A549 treated with Mapracorat at 1 μM for 4 hours (cell line): ENCODE measurements around the gene SLC2A9. TPM values are rescaled to one million over a fixed set of nuclear protein-coding genes. Genes with fewer than 3 reads are reported as not detected.

Source experiments
- total RNA-seq: library from RNA; stranded (reverse); fragments of 200-300 nt; extraction: Qiagen RNA extraction; gene quantifications from 5 replicates; pipeline ENCODE4 v1.2.3, GENCODE V29; 2022

The SLC2A9 gene
- total RNA-seq = 0.61 to 0.86 TPM (median 0.62 TPM) in 5 replicates

GRCh38 chr4:10020871-10021652, at the start of gene SLC2A9:
SLC2A9 (minus strand) TSS chr4:10021497; CDS start chr4:10021429, 68 bp downstream.

DNA sequence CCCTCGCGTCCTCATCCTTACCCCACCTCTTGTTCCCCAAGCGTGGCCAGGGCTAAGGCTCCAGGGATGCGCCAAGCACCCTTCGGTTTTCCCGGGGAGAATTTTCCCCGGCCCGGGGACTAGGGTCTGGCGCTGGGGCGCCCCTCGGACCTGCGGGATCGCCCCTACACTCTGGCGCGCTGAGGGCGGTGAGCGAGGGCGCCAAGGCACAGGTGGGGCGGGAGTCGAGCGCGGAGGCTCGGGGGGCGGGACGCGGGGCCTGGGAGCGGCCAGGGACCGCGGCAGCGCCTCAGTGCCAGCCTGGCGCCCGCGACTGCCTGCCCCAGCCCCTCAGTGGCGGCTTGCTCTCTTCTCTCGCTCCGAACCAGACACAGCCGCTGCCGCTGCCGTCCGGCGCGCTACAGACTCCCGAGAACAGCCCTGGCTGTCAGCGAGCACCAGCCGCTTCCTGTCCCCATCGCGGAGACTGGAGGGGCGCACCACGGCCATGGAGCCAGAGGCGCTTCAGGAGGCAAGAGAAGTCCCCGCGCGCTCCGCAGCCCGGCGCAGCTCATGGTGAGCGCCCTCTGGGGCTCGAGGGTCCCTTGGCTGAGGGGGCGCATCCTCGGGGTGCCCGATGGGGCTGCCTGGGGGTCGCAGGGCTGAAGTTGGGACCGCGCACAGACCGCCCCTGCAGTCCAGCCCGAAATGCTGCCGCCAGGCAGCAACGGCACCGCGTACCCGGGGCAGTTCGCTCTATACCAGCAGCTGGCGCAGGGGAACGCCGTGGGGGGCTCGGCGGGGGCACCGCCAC, 239.8 kb downstream of the SLC2A9 start, which contains the start of gene DRD5:
DRD5 (plus strand) TSS at position 292 of the 793 bp plus-strand sequence; CDS start at position 688, 396 bp downstream.

Other genes starting within 250 kb of the SLC2A9 start
- gene DRD5, start 239.9 kb downstream of the SLC2A9 start, total RNA-seq = not detected in 5 replicates
- 205 to 222 TPM (median 218 TPM) in 5 replicates for gene WDR1, start 95.3 kb upstream of the SLC2A9 start, total RNA-seq